Eye (tissue), 1 donor: ENCODE measurements around the gene BLOC1S5.
"Not testable (repeated sequence)": the region's sequence is repeated elsewhere in the genome, so short reads cannot be mapped to it uniquely, and the experiment has no call there.

Source experiments
- DNase-seq: peaks from one replicate; pipeline ENCODE4 v3.0.0-alpha.2; 2015

The BLOC1S5 gene

GRCh38 chr6:7992002-7992815 lies 72.0 kb downstream of the BLOC1S5 start:
- peak; percentile 36 for DNase-seq

GRCh38 chr6:7991536-7991935 lies 72.7 kb downstream of the BLOC1S5 start:
- DNase-seq: no peak

- no peak for DNase-seq
Measured at GRCh38 chr6:7986219-7986618, 78.0 kb downstream of the BLOC1S5 start.

GRCh38 chr6:7983967-7984366 lies 80.2 kb downstream of the BLOC1S5 start:
- DNase-seq: not testable (repeated sequence)

- no peak for DNase-seq
Measured at GRCh38 chr6:7979831-7980230, 84.4 kb downstream of the BLOC1S5 start.

- DNase-seq: peak; percentile 57
Measured at GRCh38 chr6:7978736-7979135, 85.5 kb downstream of the BLOC1S5 start.

GRCh38 chr6:7976485-7977056 lies 87.6 kb downstream of the BLOC1S5 start:
- no peak for DNase-seq

GRCh38 chr6:7975764-7976146 lies 88.4 kb downstream of the BLOC1S5 start:
- DNase-seq: no peak

- DNase-seq: peak; percentile 8
Measured at GRCh38 chr6:7974938-7975763, 89.0 kb downstream of the BLOC1S5 start.

GRCh38 chr6:7974565-7974937 lies 89.6 kb downstream of the BLOC1S5 start:
- no peak for DNase-seq

GRCh38 chr6:7973584-7973983 lies 90.6 kb downstream of the BLOC1S5 start:
- DNase-seq: no peak

- no peak for DNase-seq
Measured at GRCh38 chr6:7971499-7971898, 92.7 kb downstream of the BLOC1S5 start.

GRCh38 chr6:7970616-7971015 lies 93.6 kb downstream of the BLOC1S5 start:
- no peak for DNase-seq
